Mesenchymal stem cell (in vitro differentiated cells and primary cell): Measurements from ENCODE around the gene FLT4.

Experiments used
- DNase-seq: peaks from one replicate; pipeline ENCODE4 v3.0.0-alpha.2; 2013
- H2AFZ ChIP-seq: one replicate; pipeline ENCODE4 v1.6.1; 2013; ENCODE audit warnings: low read depth, mild to moderate bottlenecking, control low read depth, inconsistent platforms, low read length, moderate library complexity
- H2AK5ac ChIP-seq: 2 replicates; pipeline ENCODE4 v1.6.1; 2013; ENCODE audit warnings: low read length, moderate library complexity, mild to moderate bottlenecking, inconsistent platforms; ENCODE audit not compliant: severe bottlenecking
- H2BK120ac ChIP-seq: one replicate; pipeline ENCODE4 v1.6.1; 2013; ENCODE audit warnings: low read depth, mild to moderate bottlenecking, inconsistent platforms, low read length, moderate library complexity
- H2BK12ac ChIP-seq, 2 experiments: one replicate each; pipeline ENCODE4 v1.6.1; 2013; ENCODE audit warnings: inconsistent platforms in 2 of 2, low read length in 2 of 2, mild to moderate bottlenecking in 2 of 2, moderate library complexity in 2 of 2, control low read depth in 1 of 2
- H2BK15ac ChIP-seq: one replicate; pipeline ENCODE4 v1.6.1; 2013; ENCODE audit warnings: mild to moderate bottlenecking, low read depth, inconsistent platforms; ENCODE audit not compliant: poor library complexity, severe bottlenecking
- H2BK5ac ChIP-seq: 2 replicates; pipeline ENCODE4 v1.6.1; 2013; ENCODE audit warnings: low read depth, mild to moderate bottlenecking, low read length, control low read depth, inconsistent platforms; ENCODE audit not compliant: poor library complexity, severe bottlenecking
- H3K14ac ChIP-seq, 2 experiments: one replicate each; pipeline ENCODE4 v1.6.1; 2013; ENCODE audit warnings: inconsistent platforms in 2 of 2, low read length in 2 of 2, control low read depth in 1 of 2, mild to moderate bottlenecking in 1 of 2, moderate library complexity in 1 of 2
- H3K18ac ChIP-seq, 2 experiments: one replicate each; pipeline ENCODE4 v1.6.1; 2013; ENCODE audit warnings: inconsistent platforms in 2 of 2, low read length in 2 of 2, control low read depth in 1 of 2, low read depth in 1 of 2, mild to moderate bottlenecking in 1 of 2
- H3K23ac ChIP-seq, 2 experiments: one replicate each; pipeline ENCODE4 v1.6.1; 2013; ENCODE audit warnings: inconsistent platforms in 2 of 2, low read length in 2 of 2, mild to moderate bottlenecking in 2 of 2, moderate library complexity in 2 of 2, control low read depth in 1 of 2
- H3K27ac ChIP-seq: 2 replicates; pipeline ENCODE4 v1.5.1; 2013; ENCODE audit warnings: mild to moderate bottlenecking, moderate library complexity, low read length, control low read depth, inconsistent platforms; ENCODE audit not compliant: poor library complexity, severe bottlenecking
- H3K27me3 ChIP-seq, 2 experiments: 2 replicates each; pipeline versions ENCODE4 v1.6.1 to v1.7.0; 2013; ENCODE audit warnings: low read length in 2 of 2, mild to moderate bottlenecking in 2 of 2, moderate library complexity in 2 of 2, control low read depth in 1 of 2, inconsistent platforms in 1 of 2; ENCODE audit not compliant: control insufficient read depth in 1 of 2, insufficient read depth in 1 of 2
- H3K36me3 ChIP-seq, 2 experiments: 2 replicates each; pipeline versions ENCODE4 v1.6.1 to v1.7.0; 2013; ENCODE audit warnings: low read length in 2 of 2, control low read depth in 1 of 2, inconsistent platforms in 1 of 2, low read depth in 1 of 2, mild to moderate bottlenecking in 1 of 2; ENCODE audit not compliant: insufficient read depth in 2 of 2, control insufficient read depth in 1 of 2
- H3K4ac ChIP-seq, 2 experiments: one replicate each; pipeline ENCODE4 v1.6.1; 2013; ENCODE audit warnings: inconsistent platforms in 2 of 2, low read length in 2 of 2, mild to moderate bottlenecking in 2 of 2, moderate library complexity in 2 of 2, control low read depth in 1 of 2, low read depth in 1 of 2
- H3K4me1 ChIP-seq: 2 replicates; pipeline ENCODE4 v1.6.1; 2013; ENCODE audit warnings: low read depth, low read length, control low read depth; ENCODE audit not compliant: control insufficient read depth, insufficient read depth
- H3K4me2 ChIP-seq: 2 replicates; pipeline ENCODE4 v1.6.1; 2013; ENCODE audit warnings: low read length, mild to moderate bottlenecking, inconsistent platforms; ENCODE audit not compliant: poor library complexity, severe bottlenecking
- H3K4me3 ChIP-seq, 2 experiments: 2 replicates each; pipeline versions ENCODE4 v1.5.1 to v1.7.0; 2013; ENCODE audit warnings: low read length in 2 of 2, mild to moderate bottlenecking in 2 of 2, control low read depth in 1 of 2, low read depth in 1 of 2; ENCODE audit not compliant: insufficient read depth in 1 of 2
- H3K79me1 ChIP-seq: replicated peaks from 2 replicates; pipeline ENCODE4 v1.6.1; 2013; ENCODE audit warnings: mild to moderate bottlenecking, control low read depth, low read length, inconsistent platforms; ENCODE audit not compliant: poor library complexity, severe bottlenecking
- H3K9ac ChIP-seq: 2 replicates; pipeline ENCODE4 v1.7.0; 2013; ENCODE audit warnings: mild to moderate bottlenecking, low read length, moderate library complexity
- H3K9me3 ChIP-seq: 2 replicates; pipeline ENCODE4 v1.7.0; 2013; ENCODE audit warnings: mild to moderate bottlenecking, low read length; ENCODE audit not compliant: control insufficient read depth
- H4K8ac ChIP-seq: one replicate; pipeline ENCODE4 v1.6.1; 2013; ENCODE audit warnings: inconsistent platforms, mild to moderate bottlenecking, low read length, moderate library complexity
- H4K91ac ChIP-seq: one replicate; pipeline ENCODE4 v1.6.1; 2013; ENCODE audit warnings: mild to moderate bottlenecking, low read length, inconsistent platforms
- WGBS: methylation state at CpG from one replicate; pipeline ENCODE4 v1.1.7; 2013; ENCODE audit warnings: mixed read lengths; 5-methylcytosine and 5-hydroxymethylcytosine counted together

Gene FLT4

GRCh38 chr5:180629831-180630382, 19.5 kb downstream of the FLT4 start:
- no peak overlapping the region for H3K4ac ChIP-seq
- no peak overlapping the region for H3K14ac ChIP-seq
- no peaks in the 10 kb centered on the region for H3K79me1 ChIP-seq
- H4K91ac ChIP-seq: peak overlapping the region; percentile 41
- no peaks in the 10 kb centered on the region for H3K9me3 ChIP-seq
- no peak overlapping the region for H2BK5ac ChIP-seq
- H3K4me1 ChIP-seq: no peaks in the 10 kb centered on the region
- H3K27ac ChIP-seq: no peak overlapping the region
- H4K8ac ChIP-seq: no peak overlapping the region
- H3K9ac ChIP-seq: no peak overlapping the region
- no peak overlapping the region for H2BK120ac ChIP-seq
- no peak overlapping the region for H3K4me3 ChIP-seq
- H3K36me3 ChIP-seq: no peaks in the 10 kb centered on the region
- no peak overlapping the region for H2BK15ac ChIP-seq
- no peak overlapping the region for H3K18ac ChIP-seq
- H3K23ac ChIP-seq: no peak overlapping the region
- no peak for DNase-seq
- H3K4me2 ChIP-seq: no peak overlapping the region
- WGBS: 90% methylated on average over 25 of the region's 25 CpGs
- H2AFZ ChIP-seq: no peak overlapping the region
- no peak overlapping the region for H2BK12ac ChIP-seq
- peaks cover 0 to 25% of the 10 kb centered on the region in 2 experiments for H3K27me3 ChIP-seq
- no peak overlapping the region for H2AK5ac ChIP-seq

- 89% methylated on average over 44 of the region's 44 CpGs for WGBS
- no peak for DNase-seq
These were observed 20.3 kb downstream of the FLT4 start for GRCh38 chr5:180628827-180629750.

GRCh38 chr5:180628211-180628610, 21.2 kb downstream of the FLT4 start:
- H2BK12ac ChIP-seq: no peak overlapping the region
- H3K14ac ChIP-seq: no peak overlapping the region
- no peak overlapping the region for H2BK5ac ChIP-seq
- no peak overlapping the region for H3K18ac ChIP-seq
- no peak overlapping the region for H2BK120ac ChIP-seq
- DNase-seq: no peak
- H3K9me3 ChIP-seq: no peaks in the 10 kb centered on the region
- H3K27me3 ChIP-seq: peaks cover 0 to 21% of the 10 kb centered on the region in 2 experiments
- 76% methylated on average over 14 of the region's 14 CpGs for WGBS
- H3K23ac ChIP-seq: no peak overlapping the region
- H3K79me1 ChIP-seq: no peaks in the 10 kb centered on the region
- H3K4me2 ChIP-seq: no peak overlapping the region
- H3K4me1 ChIP-seq: no peaks in the 10 kb centered on the region
- no peak overlapping the region for H4K8ac ChIP-seq
- no peak overlapping the region for H4K91ac ChIP-seq
- no peak overlapping the region for H3K4ac ChIP-seq
- no peak overlapping the region for H2BK15ac ChIP-seq
- no peak overlapping the region for H2AFZ ChIP-seq
- no peak overlapping the region for H3K9ac ChIP-seq
- no peak overlapping the region for H2AK5ac ChIP-seq
- H3K4me3 ChIP-seq: no peak overlapping the region
- H3K27ac ChIP-seq: no peak overlapping the region
- H3K36me3 ChIP-seq: no peaks in the 10 kb centered on the region

More at GRCh38 chr5:180628827-180629750, 20.3 kb downstream of the FLT4 start:
- H3K18ac ChIP-seq: no peak overlapping the region
- H2BK120ac ChIP-seq: no peak overlapping the region
- H2BK15ac ChIP-seq: no peak overlapping the region
- H2AK5ac ChIP-seq: no peak overlapping the region
- no peaks in the 10 kb centered on the region for H3K36me3 ChIP-seq
- no peaks in the 10 kb centered on the region for H3K4me1 ChIP-seq
- no peak overlapping the region for H3K4me3 ChIP-seq
- peaks cover 0 to 26% of the 10 kb centered on the region in 2 experiments for H3K27me3 ChIP-seq
- no peak overlapping the region for H3K14ac ChIP-seq
- no peaks in the 10 kb centered on the region for H3K9me3 ChIP-seq
- no peak overlapping the region for H3K9ac ChIP-seq
- no peak overlapping the region for H3K4ac ChIP-seq
- peak overlapping the region; percentile 18 for H4K91ac ChIP-seq
- H3K27ac ChIP-seq: no peak overlapping the region
- H3K4me2 ChIP-seq: no peak overlapping the region
- H4K8ac ChIP-seq: no peak overlapping the region
- no peak overlapping the region for H2AFZ ChIP-seq
- no peak overlapping the region for H2BK12ac ChIP-seq
- H3K23ac ChIP-seq: no peak overlapping the region
- H3K79me1 ChIP-seq: no peaks in the 10 kb centered on the region
- no peak overlapping the region for H2BK5ac ChIP-seq

- Histone ChIP-seq H3K4me3 (no peak overlapping the region), H4K8ac (no peak overlapping the region), H4K91ac (no peak overlapping the region), H3K9ac (no peak overlapping the region), H3K23ac (no peak overlapping the region), H3K4ac (no peak overlapping the region), H3K14ac (no peak overlapping the region), H2BK12ac (no peak overlapping the region), H3K27ac (no peak overlapping the region), H2AFZ (no peak overlapping the region), H3K79me1 (no peaks in the 10 kb centered on the region), H2BK5ac (no peak overlapping the region), H2BK120ac (no peak overlapping the region), H3K27me3 (peaks cover 0 to 21% of the 10 kb centered on the region in 2 experiments), H3K36me3 (no peaks in the 10 kb centered on the region), H3K9me3 (no peaks in the 10 kb centered on the region), H3K18ac (no peak overlapping the region), H3K4me2 (no peak overlapping the region), H3K4me1 (no peaks in the 10 kb centered on the region), H2BK15ac (no peak overlapping the region), H2AK5ac (no peak overlapping the region)
- no peak for DNase-seq
- 84% methylated on average over 12 of the region's 12 CpGs for WGBS
These were observed 21.8 kb downstream of the FLT4 start for GRCh38 chr5:180627386-180628120.
